Ovary (tissue), 9 donors: ENCODE measurements around the gene SLX4IP. TPM values are rescaled to one million over a fixed set of nuclear protein-coding genes. Genes with fewer than 3 reads are reported as not detected.

ENCODE experiments used
- DNase-seq, 5 donors: peaks; one replicate each; pipeline ENCODE4 v3.0.0-alpha.2; 2019 to 2020
- H3K27ac ChIP-seq, 2 donors: fragments of 200-600 bp; one replicate each; pipeline versions ENCODE4 v1.5.1 to v1.8.0; 2019 to 2022
- H3K27me3 ChIP-seq: fragments of 200-600 bp; one replicate; pipeline ENCODE4 v1.8.0; 2022
- H3K36me3 ChIP-seq: fragments of 200-600 bp; sonication (generic); one replicate; pipeline ENCODE4 v1.5.1; 2019
- H3K4me1 ChIP-seq: one replicate; pipeline ENCODE4 v1.8.1; 2013; ENCODE audit warnings: mild to moderate bottlenecking, moderate library complexity; ENCODE audit not compliant: insufficient read depth
- H3K4me3 ChIP-seq: fragments of 200-600 bp; sonication (generic); one replicate; pipeline ENCODE4 v1.5.1; 2017
- H3K9me3 ChIP-seq, 2 donors: fragments of 200-600 bp in 1 of 2; sonication (generic) in 1 of 2; one replicate each; pipeline versions ENCODE4 v1.5.1 to v1.8.1; 2013 to 2019; ENCODE audit warnings: mild to moderate bottlenecking in 1 of 2, moderate library complexity in 1 of 2
- EP300 ChIP-seq: sonication (generic); formaldehyde crosslinking; IDR thresholded peaks from one replicate; pipeline ENCODE4 v1.6.1; 2017; ENCODE audit warnings: antibody characterized with exemption
- POLR2A ChIP-seq: fragments of 450-650 bp; IDR thresholded peaks from one replicate; pipeline ENCODE4 v1.6.1; 2017; ENCODE audit warnings: antibody characterized with exemption, mild to moderate bottlenecking, moderate library complexity
- WGBS, 3 donors: extraction: QIAGEN DNeasy Blood & Tissue Kit in 1 of 3; methylation state at CpG; one replicate each; pipeline versions ENCODE4 v1.1.5 to v1.1.7; 2013 to 2017; 5-methylcytosine and 5-hydroxymethylcytosine counted together
- intact Hi-C, 4 donors: fragments of 100-400 bp; cut with DNase I; formaldehyde crosslinking; loops; one replicate each; pipeline versions ENCODE4 v1.11.0 to v1.15.1; 2022 to 2023
- polyA plus RNA-seq, 2 donors: library from polyadenylated mRNA; stranded (reverse); fragments of 200-250 nt in 1 of 2; fragments of 350-450 nt in 1 of 2; fragmentation: Illumina TruSeq in 1 of 2; extraction: RNeasy Lipid Tissue Mini Kit (QIAGEN cat#74804) in 1 of 2; gene quantifications; one replicate each; pipeline ENCODE4 v1.2.3, GENCODE V29; 2013 to 2014
- total RNA-seq, 7 donors: library from RNA; depleted of rRNA in 2 of 7; stranded (reverse); fragments of >200 nt in 2 of 7; fragmentation: NEBNext Ultra II Directional in 3 of 7; extraction: Animal tissue kit (Norgen Biotek cat#: 25700) in 3 of 7; gene quantifications; one replicate each; pipeline versions ENCODE4 v1.1.0 to v1.2.4, GENCODE V29; 2016 to 2023
- TF ChIP-seq, protein P1 (sequence below), 3 donors: fragments of 450-650 bp in 2 of 3; fragments of 200-600 bp in 1 of 3; IDR thresholded peaks; one replicate each; pipeline versions ENCODE4 v1.5.1 to v1.8.0; 2016 to 2022; ENCODE audit warnings: antibody characterized with exemption in 3 of 3, mild to moderate bottlenecking in 1 of 3
- donor health status: DM: no; HTN: no; CAD: no; lungs with moderate emphysema.
- donor health status: DM: no; HTN: no; CAD: no.
- donor health status: Bipolar disorder and iron deficiency.
- donor health status: DM: yes; HTN: yes; CAD: no.
- donor health status: DM: no; HTN: no; CAD: no.
- donor health status: DM: yes; HTN: yes; CAD: no.

The SLX4IP gene
- total and polyA plus RNA-seq, 9 donors: 0.98 to 5.1 (median 2.8) TPM

- no peaks in the 10 kb centered on the region for H3K4me1 ChIP-seq
- no peaks in the 10 kb centered on the region for H3K27me3 ChIP-seq
- intact Hi-C loops: loop anchor here in 1 of 4 donors (10.0 kb wide), 1 partner anchor 171 kb away; no protein-coding TSS in a partner anchor
- H3K27ac ChIP-seq: no peak overlapping the region
- TF ChIP-seq EP300 (no peak), POLR2A (no peak)
- TF ChIP-seq, protein P1, sequence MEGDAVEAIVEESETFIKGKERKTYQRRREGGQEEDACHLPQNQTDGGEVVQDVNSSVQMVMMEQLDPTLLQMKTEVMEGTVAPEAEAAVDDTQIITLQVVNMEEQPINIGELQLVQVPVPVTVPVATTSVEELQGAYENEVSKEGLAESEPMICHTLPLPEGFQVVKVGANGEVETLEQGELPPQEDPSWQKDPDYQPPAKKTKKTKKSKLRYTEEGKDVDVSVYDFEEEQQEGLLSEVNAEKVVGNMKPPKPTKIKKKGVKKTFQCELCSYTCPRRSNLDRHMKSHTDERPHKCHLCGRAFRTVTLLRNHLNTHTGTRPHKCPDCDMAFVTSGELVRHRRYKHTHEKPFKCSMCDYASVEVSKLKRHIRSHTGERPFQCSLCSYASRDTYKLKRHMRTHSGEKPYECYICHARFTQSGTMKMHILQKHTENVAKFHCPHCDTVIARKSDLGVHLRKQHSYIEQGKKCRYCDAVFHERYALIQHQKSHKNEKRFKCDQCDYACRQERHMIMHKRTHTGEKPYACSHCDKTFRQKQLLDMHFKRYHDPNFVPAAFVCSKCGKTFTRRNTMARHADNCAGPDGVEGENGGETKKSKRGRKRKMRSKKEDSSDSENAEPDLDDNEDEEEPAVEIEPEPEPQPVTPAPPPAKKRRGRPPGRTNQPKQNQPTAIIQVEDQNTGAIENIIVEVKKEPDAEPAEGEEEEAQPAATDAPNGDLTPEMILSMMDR (IDR thresholded peaks at IDR 0.05): no peak
- 88 to 94% (median 90%) methylated on average over 4 of the region's 4 CpGs for WGBS, 3 donors
- no peak overlapping the region for H3K4me3 ChIP-seq
- no peak for DNase-seq
- H3K9me3 ChIP-seq: no peaks in the 10 kb centered on the region
- H3K36me3 ChIP-seq: no peaks in the 10 kb centered on the region
Measured at GRCh38 chr20:10646006-10646405, 210.9 kb downstream of the SLX4IP start.

DNA sequence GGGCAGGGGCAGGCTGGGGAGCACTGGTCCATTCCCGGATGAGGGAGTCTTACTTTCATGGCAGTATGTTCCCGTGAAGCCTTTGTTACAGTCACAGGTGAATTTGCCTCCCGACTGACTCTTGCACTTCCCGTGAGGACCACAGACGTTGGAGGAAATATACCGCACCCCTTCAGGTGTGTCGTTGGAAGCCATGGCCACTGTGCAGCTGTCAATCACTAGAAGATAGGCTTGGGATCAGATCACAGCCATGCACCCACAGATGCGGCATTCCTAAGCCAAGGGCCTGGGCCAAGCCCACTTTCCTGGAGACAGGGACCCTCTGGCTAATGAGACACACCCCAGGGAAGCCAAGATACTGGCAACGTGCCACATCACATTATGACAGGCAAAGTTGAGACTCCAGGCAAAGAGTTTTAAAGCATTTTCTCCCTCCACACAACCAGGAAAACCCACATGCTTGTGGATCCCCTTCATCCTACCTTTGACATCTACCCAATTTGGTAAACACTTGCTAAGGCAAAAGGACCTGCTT lies 211.8 kb downstream of the SLX4IP start:
- TF ChIP-seq, protein P1 (IDR thresholded peaks at IDR 0.05): no peak
- TF ChIP-seq EP300: no peak
- no peak for TF ChIP-seq POLR2A
- intact Hi-C loops: loop anchor here in 1 of 4 donors (10.0 kb wide), 1 partner anchor 172 kb away; no protein-coding TSS in a partner anchor
- peak in 1 of 5 donors; percentile 14 for DNase-seq
- Histone ChIP-seq H3K4me1 (no peaks in the 10 kb centered on the region), H3K4me3 (no peak overlapping the region), H3K9me3 (no peaks in the 10 kb centered on the region), H3K27ac (no peak overlapping the region), H3K27me3 (no peaks in the 10 kb centered on the region), H3K36me3 (no peaks in the 10 kb centered on the region)
- 87 to 88% (median 87%) methylated on average over 9 of the region's 9 CpGs for WGBS, 3 donors

- no peaks in the 10 kb centered on the region for H3K4me1 ChIP-seq
- no peaks in the 10 kb centered on the region for H3K9me3 ChIP-seq
- H3K27me3 ChIP-seq: no peaks in the 10 kb centered on the region
- DNase-seq: peak in 1 of 5 donors; percentile 1
- H3K4me3 ChIP-seq: no peak overlapping the region
- no peaks in the 10 kb centered on the region for H3K36me3 ChIP-seq
- intact Hi-C loops: loop anchor here in 1 of 4 donors (10.0 kb wide), 1 partner anchor 173 kb away; no protein-coding TSS in a partner anchor
- TF ChIP-seq, protein P1 (IDR thresholded peaks at IDR 0.05): no peak
- TF ChIP-seq POLR2A (no peak), EP300 (no peak)
- H3K27ac ChIP-seq: no peak overlapping the region
- WGBS, 3 donors: 63 to 74% (median 72%) methylated on average over 9 of the region's 9 CpGs
Measured at GRCh38 chr20:10647471-10647870, 212.4 kb downstream of the SLX4IP start.

DNA sequence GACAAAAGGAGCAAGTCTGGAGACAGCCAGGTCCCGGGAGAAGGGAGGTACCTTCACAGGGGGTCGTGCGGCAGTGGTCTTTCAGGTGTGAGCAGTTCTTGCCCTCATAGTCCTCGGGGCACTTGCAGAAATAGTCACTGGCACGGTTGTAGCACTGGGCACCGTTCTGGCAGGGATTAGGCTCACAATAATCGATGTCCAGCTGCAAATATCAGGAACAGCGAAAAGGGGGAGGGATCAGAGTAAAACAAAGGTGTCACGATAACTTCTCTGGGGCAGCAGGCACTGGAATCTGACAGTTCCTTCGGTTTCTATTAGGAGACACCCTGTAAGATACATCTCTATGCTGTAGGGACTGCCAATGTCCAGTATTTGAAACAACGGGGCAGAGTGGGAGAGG lies 212.8 kb downstream of the SLX4IP start:
- 83 to 85% (median 84%) methylated on average over 11 of the region's 11 CpGs for WGBS, 3 donors
- DNase-seq: peak in 1 of 5 donors; percentile 10
- H3K27me3 ChIP-seq: no peaks in the 10 kb centered on the region
- TF ChIP-seq, protein P1 (IDR thresholded peaks at IDR 0.05): no peak
- TF ChIP-seq EP300 (no peak), POLR2A (no peak)
- intact Hi-C loops: loop anchor here in 1 of 4 donors (10.0 kb wide), 1 partner anchor 173 kb away; no protein-coding TSS in a partner anchor
- H3K4me3 ChIP-seq: no peak overlapping the region
- H3K9me3 ChIP-seq: no peaks in the 10 kb centered on the region
- H3K27ac ChIP-seq: no peak overlapping the region
- H3K4me1 ChIP-seq: peaks cover 2% of the 10 kb centered on the region
- no peaks in the 10 kb centered on the region for H3K36me3 ChIP-seq
